Measurements from ENCODE around the gene SLC7A10. TPM values are rescaled to one million over a fixed set of nuclear protein-coding genes. Genes with fewer than 3 reads are reported as not detected.

SLC7A10 gene
- total RNA-seq, 1 experiment from 2014 or later = 2.9 TPM

DNA sequence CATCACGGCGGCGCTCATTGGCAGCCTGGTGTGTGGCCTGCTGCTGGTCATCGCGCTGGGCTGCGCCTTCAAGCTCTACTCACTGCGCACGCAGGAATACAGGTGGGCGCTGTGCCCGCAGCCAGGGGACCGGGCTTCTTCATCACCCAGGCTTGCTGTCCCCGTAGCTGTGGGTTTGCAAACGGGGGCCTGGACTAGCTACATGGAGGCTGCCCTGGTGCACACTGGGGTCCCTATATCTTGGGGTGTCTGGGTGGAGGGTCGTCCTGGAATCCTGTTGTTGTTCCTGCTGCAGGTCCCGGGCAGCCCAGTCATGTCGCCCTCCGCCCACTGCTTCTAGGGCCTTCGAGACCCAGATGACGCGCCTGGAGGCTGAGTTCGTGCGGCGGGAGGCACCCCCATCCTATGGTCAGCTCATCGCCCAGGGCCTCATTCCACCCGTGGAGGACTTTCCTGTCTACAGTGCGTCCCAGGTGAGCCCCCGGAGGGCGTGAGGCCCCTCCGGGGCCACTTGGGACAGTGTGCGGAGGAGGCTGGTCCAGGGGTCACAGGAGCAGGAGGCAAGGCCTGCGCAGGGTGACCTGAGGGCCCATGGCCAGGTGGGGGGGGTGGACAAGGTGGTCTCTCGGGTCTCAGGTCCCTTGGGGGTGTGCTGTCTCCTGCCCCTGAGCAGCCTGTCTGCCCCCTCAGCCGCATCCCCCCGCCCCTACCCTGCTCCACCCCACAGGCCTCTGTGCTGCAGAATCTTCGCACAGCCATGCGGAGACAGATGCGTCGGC is 19.2 kb downstream of the SLC7A10 start:
- Histone ChIP-seq H4K8ac (replicated peaks; ENCODE audit: insufficient read length, low read depth, low read length) (no peak overlapping the region), H3K4me2 (ENCODE audit: insufficient read depth, insufficient read length, low read length) (no peak overlapping the region), H4K5ac (ENCODE audit: insufficient read length, low read depth, low read length) (no peak overlapping the region), H2AFZ (ENCODE audit: low read length) (no peak overlapping the region), H3K4ac (ENCODE audit: low read depth, low read length) (no peak overlapping the region), H4K91ac (ENCODE audit: insufficient read length, low read depth, low read length) (no peak overlapping the region), H2BK120ac (ENCODE audit: low read depth, low read length, poor library complexity, severe bottlenecking) (no peak overlapping the region), H3K18ac (ENCODE audit: insufficient read length, low read depth, low read length) (no peak overlapping the region), H2BK20ac (ENCODE audit: low read depth, low read length, poor library complexity, severe bottlenecking) (no peak overlapping the region), H2BK5ac (ENCODE audit: insufficient read length, low read length) (no peak overlapping the region), H3T11ph (ENCODE audit: low read length) (no peak overlapping the region), H3K79me1 (ENCODE audit: insufficient read depth, low read depth, low read length, poor library complexity, severe bottlenecking) (no peaks in the 10 kb centered on the region), H4K20me1 (ENCODE audit: control insufficient read depth, insufficient read depth, insufficient read length) (no peaks in the 10 kb centered on the region), H3K9ac (ENCODE audit: extremely low read depth, insufficient read length, low read length) (no peak overlapping the region), H3K27me3 (ENCODE audit: insufficient read depth, low read length) (no peaks in the 10 kb centered on the region), H2BK15ac (ENCODE audit: low read depth, low read length) (no peak overlapping the region), H2BK12ac (ENCODE audit: insufficient read length, low read depth, low read length) (no peak overlapping the region), H3K79me2 (ENCODE audit: insufficient read depth, low read length) (no peaks in the 10 kb centered on the region), H3K23ac (ENCODE audit: insufficient read length, low read depth, low read length) (no peak overlapping the region), H3K4me1 (ENCODE audit: insufficient read depth, low read length) (no peaks in the 10 kb centered on the region), H3K9me3 (ENCODE audit: control insufficient read depth, low read depth, low read length) (no peaks in the 10 kb centered on the region), H3K14ac (ENCODE audit: insufficient read depth, low read length) (no peak overlapping the region; the same call in 1 of the 2 replicates), H3K23me2 (ENCODE audit: insufficient read length, low read depth, low read length, poor library complexity, severe bottlenecking) (no peaks in the 10 kb centered on the region), H2AK5ac (ENCODE audit: insufficient read length, low read length) (no peak overlapping the region), H3K27ac (ENCODE audit: insufficient read length, low read depth, low read length) (no peak overlapping the region), H3K56ac (ENCODE audit: insufficient read length, low read depth, low read length) (no peak overlapping the region)
- Mint-ChIP-seq H3K27me3 (ENCODE audit: low read depth) (no peaks in the 10 kb centered on the region; the same call in 1 of the 2 replicates), H3K4me1 (no peaks in the 10 kb centered on the region), H3K9me3 (no peaks in the 10 kb centered on the region), H3K36me3 (ENCODE audit: insufficient read depth in 1 of 3, low read depth in 3 of 3) (peaks cover 0 to 10% (median 8%) of the 10 kb centered on the region in 3 experiments; a peak in 6 of 7 replicates), H3K27ac (peak overlapping the region in 1 of 3 experiments; percentile 55; a peak in 1 of 7 replicates), H3K4me3 (no peak overlapping the region)
- WGBS (ENCODE audit: extremely low coverage, insufficient read length, low lambda C conversion rate) = no CpG with 5 or more reads among the region's 38 CpGs
- DNase-seq = no peak
- TF ChIP-seq, protein P1, sequence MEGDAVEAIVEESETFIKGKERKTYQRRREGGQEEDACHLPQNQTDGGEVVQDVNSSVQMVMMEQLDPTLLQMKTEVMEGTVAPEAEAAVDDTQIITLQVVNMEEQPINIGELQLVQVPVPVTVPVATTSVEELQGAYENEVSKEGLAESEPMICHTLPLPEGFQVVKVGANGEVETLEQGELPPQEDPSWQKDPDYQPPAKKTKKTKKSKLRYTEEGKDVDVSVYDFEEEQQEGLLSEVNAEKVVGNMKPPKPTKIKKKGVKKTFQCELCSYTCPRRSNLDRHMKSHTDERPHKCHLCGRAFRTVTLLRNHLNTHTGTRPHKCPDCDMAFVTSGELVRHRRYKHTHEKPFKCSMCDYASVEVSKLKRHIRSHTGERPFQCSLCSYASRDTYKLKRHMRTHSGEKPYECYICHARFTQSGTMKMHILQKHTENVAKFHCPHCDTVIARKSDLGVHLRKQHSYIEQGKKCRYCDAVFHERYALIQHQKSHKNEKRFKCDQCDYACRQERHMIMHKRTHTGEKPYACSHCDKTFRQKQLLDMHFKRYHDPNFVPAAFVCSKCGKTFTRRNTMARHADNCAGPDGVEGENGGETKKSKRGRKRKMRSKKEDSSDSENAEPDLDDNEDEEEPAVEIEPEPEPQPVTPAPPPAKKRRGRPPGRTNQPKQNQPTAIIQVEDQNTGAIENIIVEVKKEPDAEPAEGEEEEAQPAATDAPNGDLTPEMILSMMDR (conservative IDR thresholded peaks at IDR 0.05) = no peak
